OCI-LY1 (cell line): Measurements from ENCODE around the gene PIP4K2A.
"Not testable (repeated sequence)": the region's sequence is repeated elsewhere in the genome, so short reads cannot be mapped to it uniquely, and the experiment has no call there.

ENCODE experiments used
- EZH2 ChIP-seq: fragments of 200-600 bp; sonication (generic), shearing (Covaris generic); IDR thresholded peaks from 2 replicates; pipeline ENCODE4 v1.8.0; 2017; ENCODE audit warnings: borderline replicate concordance, mixed run types, mild to moderate bottlenecking, antibody characterized with exemption, low read length, moderate library complexity, mixed read lengths
- TF ChIP-seq, protein P1 (sequence below): fragments of 200-600 bp; sonication (generic), shearing (Covaris generic); IDR thresholded peaks from 2 replicates; pipeline ENCODE4 v1.5.1; 2017; ENCODE audit warnings: mild to moderate bottlenecking, antibody characterized with exemption, low read length, moderate library complexity, mixed read lengths

DNA sequence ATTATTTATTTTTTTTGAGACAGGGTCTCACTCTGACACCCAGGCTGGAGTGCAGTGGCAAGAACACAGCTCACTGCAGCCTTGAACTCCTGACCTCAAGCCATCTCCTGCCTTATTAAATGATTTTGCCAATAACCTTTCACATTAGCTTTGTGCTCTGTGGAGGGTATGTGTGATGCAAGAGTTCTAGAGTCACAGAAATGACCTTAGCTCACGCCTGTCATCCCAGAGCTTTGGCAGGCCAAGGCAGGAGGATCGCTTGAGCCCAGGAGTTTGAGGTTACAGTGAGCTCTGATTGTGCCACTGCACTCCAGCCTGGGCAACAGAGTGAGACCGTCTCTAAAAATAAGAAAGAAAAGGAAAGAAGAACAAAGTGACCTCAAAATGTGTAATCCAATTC, 4.3 kb upstream of the PIP4K2A start:
- TF ChIP-seq EZH2 = not testable (repeated sequence)
- TF ChIP-seq, protein P1, sequence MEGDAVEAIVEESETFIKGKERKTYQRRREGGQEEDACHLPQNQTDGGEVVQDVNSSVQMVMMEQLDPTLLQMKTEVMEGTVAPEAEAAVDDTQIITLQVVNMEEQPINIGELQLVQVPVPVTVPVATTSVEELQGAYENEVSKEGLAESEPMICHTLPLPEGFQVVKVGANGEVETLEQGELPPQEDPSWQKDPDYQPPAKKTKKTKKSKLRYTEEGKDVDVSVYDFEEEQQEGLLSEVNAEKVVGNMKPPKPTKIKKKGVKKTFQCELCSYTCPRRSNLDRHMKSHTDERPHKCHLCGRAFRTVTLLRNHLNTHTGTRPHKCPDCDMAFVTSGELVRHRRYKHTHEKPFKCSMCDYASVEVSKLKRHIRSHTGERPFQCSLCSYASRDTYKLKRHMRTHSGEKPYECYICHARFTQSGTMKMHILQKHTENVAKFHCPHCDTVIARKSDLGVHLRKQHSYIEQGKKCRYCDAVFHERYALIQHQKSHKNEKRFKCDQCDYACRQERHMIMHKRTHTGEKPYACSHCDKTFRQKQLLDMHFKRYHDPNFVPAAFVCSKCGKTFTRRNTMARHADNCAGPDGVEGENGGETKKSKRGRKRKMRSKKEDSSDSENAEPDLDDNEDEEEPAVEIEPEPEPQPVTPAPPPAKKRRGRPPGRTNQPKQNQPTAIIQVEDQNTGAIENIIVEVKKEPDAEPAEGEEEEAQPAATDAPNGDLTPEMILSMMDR = not testable (repeated sequence)
